Measurements from ENCODE around the gene RBMS1. TPM values are rescaled to one million over a fixed set of nuclear protein-coding genes. Genes with fewer than 3 reads are reported as not detected.

Gene RBMS1
- total RNA-seq, 1 experiment from 2014 or later, result 77.5 TPM

DNA sequence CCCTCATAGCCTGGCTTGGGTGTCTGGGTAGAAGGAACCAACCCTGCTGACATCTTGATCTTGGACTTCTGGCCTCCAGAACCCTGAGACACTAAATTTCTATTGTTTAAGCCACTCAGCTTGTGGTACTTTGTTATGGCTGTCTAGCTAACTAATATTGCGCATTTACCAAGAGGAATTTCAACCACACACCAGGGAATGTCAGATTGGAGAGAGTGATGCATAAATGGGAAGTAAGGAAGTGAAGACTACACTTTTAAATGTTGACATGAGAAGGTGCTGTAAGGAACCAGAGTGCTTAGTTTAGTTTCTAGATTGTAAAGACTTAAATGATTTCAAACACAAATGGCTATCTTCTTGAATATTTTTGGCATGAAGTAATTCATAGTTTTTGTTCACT lies 194.6 kb downstream of the RBMS1 start:
- Mint-ChIP-seq H3K27ac (peak overlapping the region in 1 of 3 experiments; percentile 53; a peak in 2 of 7 replicates), H3K4me1 (peaks cover 11 to 12% of the 10 kb centered on the region in 2 experiments), H3K4me3 (no peak overlapping the region), H3K9me3 (no peaks in the 10 kb centered on the region), H3K36me3 (ENCODE audit: insufficient read depth in 1 of 3, low read depth in 3 of 3) (peaks cover 0 to 46% (median 46%) of the 10 kb centered on the region in 3 experiments; a peak in 6 of 7 replicates), H3K27me3 (ENCODE audit: low read depth) (no peaks in the 10 kb centered on the region; the same call in 1 of the 2 replicates)
- H3K56ac ChIP-seq (ENCODE audit: insufficient read length, low read depth, low read length), result no peak overlapping the region
- DNase-seq, result no peak
- H2BK15ac ChIP-seq (ENCODE audit: low read depth, low read length), result no peak overlapping the region
- H4K91ac ChIP-seq (ENCODE audit: insufficient read length, low read depth, low read length), result no peak overlapping the region
- no peak overlapping the region for H2AK5ac ChIP-seq (ENCODE audit: insufficient read length, low read length)
- H3T11ph ChIP-seq (ENCODE audit: low read length), result no peak overlapping the region
- no peak overlapping the region for H4K8ac ChIP-seq (replicated peaks; ENCODE audit: insufficient read length, low read depth, low read length)
- no peak overlapping the region for H3K14ac ChIP-seq (ENCODE audit: insufficient read depth, low read length)
- H2BK5ac ChIP-seq (ENCODE audit: insufficient read length, low read length), result no peak overlapping the region
- H3K27me3 ChIP-seq (ENCODE audit: insufficient read depth, low read length), result no peaks in the 10 kb centered on the region
- no peaks in the 10 kb centered on the region for H3K79me2 ChIP-seq (ENCODE audit: insufficient read depth, low read length)
- H2BK120ac ChIP-seq (ENCODE audit: low read depth, low read length, poor library complexity, severe bottlenecking), result no peak overlapping the region
- no peak overlapping the region for H3K9ac ChIP-seq (ENCODE audit: extremely low read depth, insufficient read length, low read length)
- no peak overlapping the region for H3K4me2 ChIP-seq (ENCODE audit: insufficient read depth, insufficient read length, low read length)
- TF ChIP-seq, protein P1, sequence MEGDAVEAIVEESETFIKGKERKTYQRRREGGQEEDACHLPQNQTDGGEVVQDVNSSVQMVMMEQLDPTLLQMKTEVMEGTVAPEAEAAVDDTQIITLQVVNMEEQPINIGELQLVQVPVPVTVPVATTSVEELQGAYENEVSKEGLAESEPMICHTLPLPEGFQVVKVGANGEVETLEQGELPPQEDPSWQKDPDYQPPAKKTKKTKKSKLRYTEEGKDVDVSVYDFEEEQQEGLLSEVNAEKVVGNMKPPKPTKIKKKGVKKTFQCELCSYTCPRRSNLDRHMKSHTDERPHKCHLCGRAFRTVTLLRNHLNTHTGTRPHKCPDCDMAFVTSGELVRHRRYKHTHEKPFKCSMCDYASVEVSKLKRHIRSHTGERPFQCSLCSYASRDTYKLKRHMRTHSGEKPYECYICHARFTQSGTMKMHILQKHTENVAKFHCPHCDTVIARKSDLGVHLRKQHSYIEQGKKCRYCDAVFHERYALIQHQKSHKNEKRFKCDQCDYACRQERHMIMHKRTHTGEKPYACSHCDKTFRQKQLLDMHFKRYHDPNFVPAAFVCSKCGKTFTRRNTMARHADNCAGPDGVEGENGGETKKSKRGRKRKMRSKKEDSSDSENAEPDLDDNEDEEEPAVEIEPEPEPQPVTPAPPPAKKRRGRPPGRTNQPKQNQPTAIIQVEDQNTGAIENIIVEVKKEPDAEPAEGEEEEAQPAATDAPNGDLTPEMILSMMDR (conservative IDR thresholded peaks at IDR 0.05), result no peak
- H4K5ac ChIP-seq (ENCODE audit: insufficient read length, low read depth, low read length), result no peak overlapping the region
- H3K27ac ChIP-seq (ENCODE audit: insufficient read length, low read depth, low read length), result no peak overlapping the region
- H3K4me1 ChIP-seq (ENCODE audit: insufficient read depth, low read length), result peaks cover 3% of the 10 kb centered on the region; the same call in 1 of the 2 replicates
- no peak overlapping the region for H2BK12ac ChIP-seq (ENCODE audit: insufficient read length, low read depth, low read length)
- H3K23ac ChIP-seq (ENCODE audit: insufficient read length, low read depth, low read length), result no peak overlapping the region
- H3K4ac ChIP-seq (ENCODE audit: low read depth, low read length), result no peak overlapping the region
- H3K18ac ChIP-seq (ENCODE audit: insufficient read length, low read depth, low read length), result no peak overlapping the region
- no peaks in the 10 kb centered on the region for H3K79me1 ChIP-seq (ENCODE audit: insufficient read depth, low read depth, low read length, poor library complexity, severe bottlenecking)
- H3K9me3 ChIP-seq (ENCODE audit: control insufficient read depth, low read depth, low read length), result no peaks in the 10 kb centered on the region
- no peaks in the 10 kb centered on the region for H4K20me1 ChIP-seq (ENCODE audit: control insufficient read depth, insufficient read depth, insufficient read length)
- no peak overlapping the region for H2BK20ac ChIP-seq (ENCODE audit: low read depth, low read length, poor library complexity, severe bottlenecking)
- no CpG with 5 or more reads among the region's 1 CpG for WGBS (ENCODE audit: extremely low coverage, insufficient read length, low lambda C conversion rate)
- H3K23me2 ChIP-seq (ENCODE audit: insufficient read length, low read depth, low read length, poor library complexity, severe bottlenecking), result no peaks in the 10 kb centered on the region
- no peak overlapping the region for H2AFZ ChIP-seq (ENCODE audit: low read length)

Data from H9 (cell line).